ENCODE data around the gene GAL3ST3. TPM values are rescaled to one million over a fixed set of nuclear protein-coding genes. Genes with fewer than 3 reads are reported as not detected.

Gene GAL3ST3
- total and polyA plus RNA-seq, 2 experiments from 2014 or later, result 0.80 to 1.1 TPM

- no peak overlapping the region for H3K4me3 ChIP-seq
- no peaks in the 10 kb centered on the region for H3K36me3 ChIP-seq (replicated peaks; ENCODE audit: insufficient read depth, low read depth)
- no peaks in the 10 kb centered on the region for H3K9me2 ChIP-seq (replicated peaks; ENCODE audit: insufficient read depth)
- no peak overlapping the region for H3K27ac ChIP-seq
- no peak for DNase-seq (ENCODE audit: low spot score)
- no peaks in the 10 kb centered on the region for H3K4me1 ChIP-seq (ENCODE audit: insufficient read depth)
- peaks cover 3% of the 10 kb centered on the region for H3K27me3 ChIP-seq
- H4K20me1 ChIP-seq (ENCODE audit: insufficient read depth, poor library complexity, severe bottlenecking), result no peaks in the 10 kb centered on the region
- no peak for TF ChIP-seq EZH2phosphoT487 (IDR thresholded peaks at IDR 0.05; ENCODE audit: low read depth, severe bottlenecking, unreplicated experiment)
- TF ChIP-seq CTCF (IDR thresholded peaks at IDR 0.05; ENCODE audit: poor library complexity), result no peak
- no peak for TF ChIP-seq EZH2 (IDR thresholded peaks at IDR 0.05; ENCODE audit: borderline replicate concordance)
- H3K4me2 ChIP-seq, result no peak overlapping the region
- 100% methylated on average over 1 of the region's 4 CpGs for WGBS (ENCODE audit: low lambda C conversion rate, missing lambda C conversion rate)
- H2AFZ ChIP-seq, result no peak overlapping the region
- H3K79me2 ChIP-seq, result no peaks in the 10 kb centered on the region
- H3K9me3 ChIP-seq (ENCODE audit: low read depth), result no peaks in the 10 kb centered on the region
Measured at GRCh38 chr11:66017321-66017720, 31.6 kb downstream of the GAL3ST3 start.

GRCh38 chr11:66016793-66017177, 32.2 kb downstream of the GAL3ST3 start:
- Histone ChIP-seq H3K4me1 (ENCODE audit: insufficient read depth) (no peaks in the 10 kb centered on the region), H3K79me2 (no peaks in the 10 kb centered on the region), H3K36me3 (replicated peaks; ENCODE audit: insufficient read depth, low read depth) (no peaks in the 10 kb centered on the region), H3K27ac (no peak overlapping the region), H4K20me1 (ENCODE audit: insufficient read depth, poor library complexity, severe bottlenecking) (no peaks in the 10 kb centered on the region), H2AFZ (no peak overlapping the region), H3K4me3 (no peak overlapping the region), H3K9me3 (ENCODE audit: low read depth) (no peaks in the 10 kb centered on the region), H3K4me2 (no peak overlapping the region), H3K9me2 (replicated peaks; ENCODE audit: insufficient read depth) (no peaks in the 10 kb centered on the region), H3K27me3 (peaks cover 8% of the 10 kb centered on the region)
- 94% methylated on average over 9 of the region's 10 CpGs for WGBS (ENCODE audit: low lambda C conversion rate, missing lambda C conversion rate)
- no peak for DNase-seq (ENCODE audit: low spot score)
- no peak for TF ChIP-seq EZH2phosphoT487 (IDR thresholded peaks at IDR 0.05; ENCODE audit: low read depth, severe bottlenecking, unreplicated experiment)
- TF ChIP-seq CTCF (IDR thresholded peaks at IDR 0.05; ENCODE audit: poor library complexity), result no peak
- no peak for TF ChIP-seq EZH2 (IDR thresholded peaks at IDR 0.05; ENCODE audit: borderline replicate concordance)

- WGBS (ENCODE audit: low lambda C conversion rate, missing lambda C conversion rate), result 94% methylated on average over 18 of the region's 18 CpGs
- no peaks in the 10 kb centered on the region for H3K9me2 ChIP-seq (replicated peaks; ENCODE audit: insufficient read depth)
- no peak overlapping the region for H3K27ac ChIP-seq
- no peaks in the 10 kb centered on the region for H3K4me1 ChIP-seq (ENCODE audit: insufficient read depth)
- H3K27me3 ChIP-seq, result peaks cover 14% of the 10 kb centered on the region
- H3K79me2 ChIP-seq, result no peaks in the 10 kb centered on the region
- no peaks in the 10 kb centered on the region for H4K20me1 ChIP-seq (ENCODE audit: insufficient read depth, poor library complexity, severe bottlenecking)
- H3K9me3 ChIP-seq (ENCODE audit: low read depth), result no peaks in the 10 kb centered on the region
- no peak for DNase-seq (ENCODE audit: low spot score)
- no peaks in the 10 kb centered on the region for H3K36me3 ChIP-seq (replicated peaks; ENCODE audit: insufficient read depth, low read depth)
- TF ChIP-seq EZH2phosphoT487 (IDR thresholded peaks at IDR 0.05; ENCODE audit: low read depth, severe bottlenecking, unreplicated experiment) (no peak), CTCF (IDR thresholded peaks at IDR 0.05; ENCODE audit: poor library complexity) (no peak), EZH2 (IDR thresholded peaks at IDR 0.05; ENCODE audit: borderline replicate concordance) (no peak)
- no peak overlapping the region for H2AFZ ChIP-seq
- no peak overlapping the region for H3K4me3 ChIP-seq
- no peak overlapping the region for H3K4me2 ChIP-seq
Measured at GRCh38 chr11:66015936-66016792, 32.8 kb downstream of the GAL3ST3 start.
